Calu3 (cell line): ENCODE data around the gene AKAP1. TPM values are rescaled to one million over a fixed set of nuclear protein-coding genes. Genes with fewer than 3 reads are reported as not detected.

Source experiments
- BruUV-seq: library from RNA; stranded (reverse); fragments of 400-500 nt; replicated peaks from 2 replicates; lab custom pipeline; 2021; lab: Mats Ljungman, UMichigan
- CTCF ChIA-PET: fragments of 300-600 bp; sonication (Branson Sonifier 250); formaldehyde crosslinking; loops from one replicate; lab custom pipeline; 2022; ENCODE audit warnings: antibody characterized with exemption; lab: Charles Lee
- DNase-seq: peaks from one replicate; pipeline ENCODE4 v3.0.0; 2022
- H3K27ac Mint-ChIP-seq: one replicate; pipeline ENCODE4 v1.8.0; 2022; ENCODE audit warnings: mixed read lengths; ENCODE audit not compliant: unreplicated experiment
- H3K27me3 Mint-ChIP-seq: one replicate; pipeline ENCODE4 v1.8.0; 2022; ENCODE audit warnings: mixed read lengths; ENCODE audit not compliant: unreplicated experiment
- H3K36me3 Mint-ChIP-seq: one replicate; pipeline ENCODE4 v1.8.0; 2022; ENCODE audit warnings: mild to moderate bottlenecking, moderate library complexity, mixed read lengths; ENCODE audit not compliant: insufficient read depth, unreplicated experiment
- H3K4me1 Mint-ChIP-seq: one replicate; pipeline ENCODE4 v1.8.0; 2022; ENCODE audit warnings: mild to moderate bottlenecking, low read depth, mixed read lengths; ENCODE audit not compliant: unreplicated experiment
- H3K4me3 Mint-ChIP-seq: one replicate; pipeline ENCODE4 v1.8.0; 2022; ENCODE audit warnings: mild to moderate bottlenecking, low read depth, moderate library complexity, mixed read lengths; ENCODE audit not compliant: unreplicated experiment
- H3K9me3 Mint-ChIP-seq: one replicate; pipeline ENCODE4 v1.8.0; 2022; ENCODE audit warnings: low read depth, mixed read lengths; ENCODE audit not compliant: unreplicated experiment
- CTCF ChIP-seq: fragments of 200-600 bp; IDR thresholded peaks from one replicate; pipeline ENCODE4 v1.8.0; 2022; ENCODE audit warnings: antibody characterized with exemption; ENCODE audit not compliant: unreplicated experiment
- intact Hi-C: fragments of 100-400 bp; cut with micrococcal nuclease; formaldehyde crosslinking; loops from one replicate; pipeline ENCODE4 v1.10.0; 2022; ENCODE audit not compliant: unreplicated experiment
- total RNA-seq: library from RNA; stranded (reverse); gene quantifications from 2 replicates; pipeline ENCODE4 v1.2.3, GENCODE V29; 2022

Gene AKAP1
- total RNA-seq, 1 experiment from 2014 or later, result 41.4 TPM

GRCh38 chr17:57105591-57105990 is 20.5 kb downstream of the AKAP1 start:
- Mint-ChIP-seq H3K27ac (peak overlapping the region; percentile 23), H3K4me1 (peaks cover 9% of the 10 kb centered on the region), H3K36me3 (peaks cover 9% of the 10 kb centered on the region), H3K4me3 (no peak overlapping the region), H3K27me3 (no peaks in the 10 kb centered on the region), H3K9me3 (no peaks in the 10 kb centered on the region)
- DNase-seq, result no peak
- BruUV-seq, result no TSS peak
- no peak for TF ChIP-seq CTCF
- intact Hi-C loops, result no loop called here
- CTCF ChIA-PET, result interaction anchor here (1.0 kb wide), 1 partner anchor 9 kb away, joined by 3 read pairs; no protein-coding TSS in a partner anchor

GRCh38 chr17:57106107-57106835 is 21.2 kb downstream of the AKAP1 start:
- no peak for TF ChIP-seq CTCF
- peak; percentile 17 for DNase-seq
- intact Hi-C loops, result no loop called here
- H3K4me3 Mint-ChIP-seq, result no peak overlapping the region
- BruUV-seq, result no TSS peak
- H3K27ac Mint-ChIP-seq, result peak overlapping the region; percentile 23
- peaks cover 6% of the 10 kb centered on the region for H3K36me3 Mint-ChIP-seq
- no peaks in the 10 kb centered on the region for H3K27me3 Mint-ChIP-seq
- no peaks in the 10 kb centered on the region for H3K9me3 Mint-ChIP-seq
- H3K4me1 Mint-ChIP-seq, result peaks cover 9% of the 10 kb centered on the region
- CTCF ChIA-PET, result interaction anchor here (1.0 kb wide), 1 partner anchor 10 kb away, joined by 3 read pairs; no protein-coding TSS in a partner anchor

DNA sequence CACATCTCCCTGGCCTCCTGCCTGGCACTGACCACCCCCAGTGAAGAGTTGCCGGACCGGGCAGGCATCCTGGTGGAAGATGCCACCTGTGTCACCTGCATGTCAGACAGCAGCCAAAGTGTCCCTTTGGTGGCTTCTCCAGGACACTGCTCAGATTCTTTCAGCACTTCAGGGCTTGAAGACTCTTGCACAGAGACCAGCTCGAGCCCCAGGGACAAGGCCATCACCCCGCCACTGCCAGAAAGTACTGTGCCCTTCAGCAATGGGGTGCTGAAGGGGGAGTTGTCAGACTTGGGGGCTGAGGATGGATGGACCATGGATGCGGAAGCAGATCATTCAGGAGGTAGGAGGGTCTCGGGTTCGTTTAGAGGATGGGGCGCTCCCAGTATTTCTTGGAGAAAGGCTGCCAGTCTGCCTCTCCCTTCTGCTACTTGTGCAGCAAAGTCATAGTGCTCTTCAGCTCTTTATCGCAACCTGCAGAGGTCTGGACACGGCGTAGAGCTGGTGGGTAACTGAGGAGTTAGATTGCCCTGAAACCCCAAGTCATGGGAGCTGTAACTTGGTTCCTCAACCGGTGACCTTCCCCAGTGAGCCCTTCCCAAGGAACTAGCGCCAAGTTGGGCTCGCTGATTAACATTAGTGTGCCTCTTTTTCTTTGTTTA is 21.9 kb downstream of the AKAP1 start:
- H3K4me3 Mint-ChIP-seq, result no peak overlapping the region
- CTCF ChIA-PET, result interaction anchor here (1.0 to 1.1 kb wide), 2 partner anchors 10 to 12 kb away, joined by 3 read pairs; no protein-coding TSS in a partner anchor
- DNase-seq, result no peak
- intact Hi-C loops, result no loop called here
- peaks cover 9% of the 10 kb centered on the region for H3K4me1 Mint-ChIP-seq
- TSS peak; percentile 99 for BruUV-seq
- H3K27ac Mint-ChIP-seq, result peak overlapping the region; percentile 23
- TF ChIP-seq CTCF, result no peak
- no peaks in the 10 kb centered on the region for H3K27me3 Mint-ChIP-seq
- H3K36me3 Mint-ChIP-seq, result peaks cover 6% of the 10 kb centered on the region
- no peaks in the 10 kb centered on the region for H3K9me3 Mint-ChIP-seq

DNA sequence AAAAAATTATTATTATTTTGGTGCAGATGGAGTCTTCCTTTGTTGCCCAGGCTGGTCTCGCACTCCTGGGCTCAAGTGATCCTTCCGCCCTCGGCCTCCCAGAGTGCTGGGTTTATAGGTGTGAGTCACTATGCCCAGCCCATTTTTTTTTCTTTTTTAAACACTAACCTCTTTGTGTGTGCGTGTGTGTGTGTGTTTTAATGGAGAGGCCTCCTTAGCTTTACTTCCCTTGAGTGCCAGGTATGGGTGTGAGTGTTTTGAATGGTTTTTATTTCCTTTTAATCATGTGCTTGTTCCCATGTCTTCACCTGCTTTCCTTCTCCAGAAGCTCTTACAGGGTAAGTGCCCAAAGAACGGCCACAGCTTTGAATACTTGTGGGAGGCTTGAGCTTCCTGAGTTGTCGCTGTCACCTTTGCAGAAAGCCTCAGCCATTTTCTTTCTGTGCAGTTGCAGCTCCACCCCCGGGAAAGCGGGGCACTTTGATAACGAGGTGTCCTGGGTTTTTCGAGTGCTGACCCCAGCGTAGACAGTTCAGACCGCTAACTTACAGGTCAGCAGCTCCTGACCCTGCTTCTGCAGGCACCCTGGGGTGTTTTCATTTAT is 22.6 kb downstream of the AKAP1 start:
- intact Hi-C loops, result no loop called here
- Mint-ChIP-seq H3K27me3 (no peaks in the 10 kb centered on the region), H3K36me3 (peaks cover 6% of the 10 kb centered on the region), H3K9me3 (no peaks in the 10 kb centered on the region), H3K4me1 (peaks cover 9% of the 10 kb centered on the region), H3K27ac (peak overlapping the region; percentile 23), H3K4me3 (peak overlapping the region; percentile 54)
- TF ChIP-seq CTCF, result no peak
- TSS peak; percentile 62 for BruUV-seq
- CTCF ChIA-PET, result interaction anchor here (0.7 to 1.1 kb wide), 2 partner anchors 11 to 14 kb away, joined by 3 read pairs; no protein-coding TSS in a partner anchor
- peak; percentile 69 for DNase-seq
